ENCODE results near the gene FPGS.
A peak's percentile ranks its signal among the peaks of the same experiment; 100 is the strongest.

- TF ChIP-seq CTCF (IDR thresholded peaks at IDR 0.05) = peak in 3 of 6 experiments; percentile 11 to 31 (median 14)
- no peak for TF ChIP-seq POLR2A (IDR thresholded peaks at IDR 0.05)
These were observed 617 bp upstream of the FPGS start for GRCh38 chr9:127801955-127802575.
